Lower lobe of right lung (tissue), 2 donors: Measurements from ENCODE around the gene MITF. TPM values are rescaled to one million over a fixed set of nuclear protein-coding genes. Genes with fewer than 3 reads are reported as not detected.

Source experiments
- ATAC-seq, 2 donors: fragments of 200-7000 bp; cut with Tn5 transposase; one replicate each; pipeline ENCODE4 v1.9.1; 2020 to 2022; ENCODE audit warnings: mild to moderate bottlenecking in 2 of 2, moderate library complexity in 2 of 2
- DNase-seq: peaks from one replicate; pipeline ENCODE4 v3.0.0-alpha.2; 2020
- H3K27ac ChIP-seq: fragments of 200-600 bp; one replicate; pipeline ENCODE4 v1.8.0; 2022
- H3K27me3 ChIP-seq: fragments of 200-600 bp; one replicate; pipeline ENCODE4 v1.8.0; 2022; ENCODE audit warnings: low read depth
- H3K36me3 ChIP-seq: fragments of 200-600 bp; one replicate; pipeline ENCODE4 v1.8.0; 2022; ENCODE audit warnings: mild to moderate bottlenecking
- H3K4me1 ChIP-seq: fragments of 200-600 bp; one replicate; pipeline ENCODE4 v1.8.0; 2022
- H3K4me3 ChIP-seq: fragments of 200-600 bp; one replicate; pipeline ENCODE4 v1.8.0; 2022; ENCODE audit warnings: mild to moderate bottlenecking
- H3K9me3 ChIP-seq: fragments of 200-600 bp; one replicate; pipeline ENCODE4 v1.8.0; 2022
- intact Hi-C: fragments of 100-400 bp; cut with DNase I; formaldehyde crosslinking; loops from one replicate; pipeline ENCODE4 v1.11.0; 2022
- total RNA-seq: library from RNA; stranded (reverse); fragmentation: NEBNext Ultra II Directional; extraction: Animal tissue kit (Norgen Biotek cat#: 25700); gene quantifications from one replicate; pipeline ENCODE4 v1.2.1, GENCODE V29; 2021
- TF ChIP-seq, protein P1 (sequence below): fragments of 200-600 bp; IDR thresholded peaks from one replicate; pipeline ENCODE4 v1.8.0; 2022; ENCODE audit warnings: antibody characterized with exemption, mild to moderate bottlenecking
- donor health status: DM: no; HTN: yes; CAD: no; lungs with severe emphysema.

Gene MITF
- total RNA-seq, 1 donor from 2014 or later = 45.1 TPM

DNA sequence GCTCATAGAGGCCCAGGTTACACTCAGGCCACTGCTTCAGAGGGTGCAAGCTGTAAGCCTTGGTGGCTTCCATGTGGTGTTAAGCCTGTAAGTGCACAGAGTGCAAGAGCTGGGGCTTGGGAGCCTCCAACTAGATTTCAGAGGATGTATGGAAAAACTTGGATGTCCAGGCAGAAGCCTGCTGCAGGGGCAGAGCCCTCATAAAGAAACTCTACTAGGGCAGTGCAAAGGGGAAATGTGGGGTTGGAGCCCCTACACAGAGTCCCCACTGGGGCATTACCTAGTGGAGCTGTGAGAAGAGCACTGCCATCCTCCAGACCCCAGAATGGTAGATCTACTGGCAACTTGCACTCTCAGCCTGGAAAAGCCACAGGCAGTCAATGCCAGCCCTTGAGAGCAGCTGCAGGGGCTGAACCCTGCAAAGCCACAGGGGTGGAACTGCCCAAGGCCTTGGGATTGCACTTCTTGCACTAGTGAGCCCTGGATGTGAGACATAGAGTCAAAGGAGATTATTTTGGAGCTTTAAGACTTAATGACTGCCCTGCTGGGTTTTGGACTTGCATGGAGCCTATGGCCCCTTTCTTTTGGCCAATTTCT is 14.0 kb downstream of the MITF start:
- peaks cover 25% of the 10 kb centered on the region for H3K4me1 ChIP-seq

DNA sequence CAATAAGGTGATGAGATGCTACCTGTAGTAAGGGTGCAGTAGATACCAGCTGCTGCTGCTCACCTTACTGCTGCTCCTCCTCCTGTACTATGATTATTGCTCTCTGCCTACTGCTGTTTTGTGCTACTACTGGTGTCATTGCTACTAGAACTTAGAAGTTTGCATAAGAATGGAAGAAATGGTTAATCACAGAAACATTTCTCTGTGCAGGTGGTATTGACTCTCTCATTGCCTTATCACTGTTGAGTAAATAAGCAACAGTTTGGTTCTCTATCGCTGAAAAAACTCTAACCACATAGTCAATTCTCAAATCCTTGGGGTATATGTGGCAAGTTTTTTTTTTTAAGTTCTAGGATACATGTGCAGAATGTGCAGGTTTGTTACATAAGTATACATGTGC is 16.5 kb downstream of the MITF start:
- H3K27me3 ChIP-seq = no peaks in the 10 kb centered on the region
- H3K4me1 ChIP-seq = peaks cover under 1% of the 10 kb centered on the region
- H3K9me3 ChIP-seq = no peaks in the 10 kb centered on the region
- ATAC-seq = no peak
- no peak overlapping the region for H3K27ac ChIP-seq
- intact Hi-C loops = no loop called here
- no peak for DNase-seq
- H3K4me3 ChIP-seq = no peak overlapping the region
- TF ChIP-seq, protein P1, sequence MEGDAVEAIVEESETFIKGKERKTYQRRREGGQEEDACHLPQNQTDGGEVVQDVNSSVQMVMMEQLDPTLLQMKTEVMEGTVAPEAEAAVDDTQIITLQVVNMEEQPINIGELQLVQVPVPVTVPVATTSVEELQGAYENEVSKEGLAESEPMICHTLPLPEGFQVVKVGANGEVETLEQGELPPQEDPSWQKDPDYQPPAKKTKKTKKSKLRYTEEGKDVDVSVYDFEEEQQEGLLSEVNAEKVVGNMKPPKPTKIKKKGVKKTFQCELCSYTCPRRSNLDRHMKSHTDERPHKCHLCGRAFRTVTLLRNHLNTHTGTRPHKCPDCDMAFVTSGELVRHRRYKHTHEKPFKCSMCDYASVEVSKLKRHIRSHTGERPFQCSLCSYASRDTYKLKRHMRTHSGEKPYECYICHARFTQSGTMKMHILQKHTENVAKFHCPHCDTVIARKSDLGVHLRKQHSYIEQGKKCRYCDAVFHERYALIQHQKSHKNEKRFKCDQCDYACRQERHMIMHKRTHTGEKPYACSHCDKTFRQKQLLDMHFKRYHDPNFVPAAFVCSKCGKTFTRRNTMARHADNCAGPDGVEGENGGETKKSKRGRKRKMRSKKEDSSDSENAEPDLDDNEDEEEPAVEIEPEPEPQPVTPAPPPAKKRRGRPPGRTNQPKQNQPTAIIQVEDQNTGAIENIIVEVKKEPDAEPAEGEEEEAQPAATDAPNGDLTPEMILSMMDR = no peak
- no peaks in the 10 kb centered on the region for H3K36me3 ChIP-seq

More for the DNA sequence above, 14.0 kb downstream of the MITF start:
- Histone ChIP-seq H3K36me3 (no peaks in the 10 kb centered on the region), H3K4me3 (no peak overlapping the region), H3K27me3 (no peaks in the 10 kb centered on the region), H3K9me3 (no peaks in the 10 kb centered on the region), H3K27ac (no peak overlapping the region)
- intact Hi-C loops = no loop called here
- DNase-seq (no peak), ATAC-seq (no peak)
- TF ChIP-seq, protein P1 = no peak

DNA sequence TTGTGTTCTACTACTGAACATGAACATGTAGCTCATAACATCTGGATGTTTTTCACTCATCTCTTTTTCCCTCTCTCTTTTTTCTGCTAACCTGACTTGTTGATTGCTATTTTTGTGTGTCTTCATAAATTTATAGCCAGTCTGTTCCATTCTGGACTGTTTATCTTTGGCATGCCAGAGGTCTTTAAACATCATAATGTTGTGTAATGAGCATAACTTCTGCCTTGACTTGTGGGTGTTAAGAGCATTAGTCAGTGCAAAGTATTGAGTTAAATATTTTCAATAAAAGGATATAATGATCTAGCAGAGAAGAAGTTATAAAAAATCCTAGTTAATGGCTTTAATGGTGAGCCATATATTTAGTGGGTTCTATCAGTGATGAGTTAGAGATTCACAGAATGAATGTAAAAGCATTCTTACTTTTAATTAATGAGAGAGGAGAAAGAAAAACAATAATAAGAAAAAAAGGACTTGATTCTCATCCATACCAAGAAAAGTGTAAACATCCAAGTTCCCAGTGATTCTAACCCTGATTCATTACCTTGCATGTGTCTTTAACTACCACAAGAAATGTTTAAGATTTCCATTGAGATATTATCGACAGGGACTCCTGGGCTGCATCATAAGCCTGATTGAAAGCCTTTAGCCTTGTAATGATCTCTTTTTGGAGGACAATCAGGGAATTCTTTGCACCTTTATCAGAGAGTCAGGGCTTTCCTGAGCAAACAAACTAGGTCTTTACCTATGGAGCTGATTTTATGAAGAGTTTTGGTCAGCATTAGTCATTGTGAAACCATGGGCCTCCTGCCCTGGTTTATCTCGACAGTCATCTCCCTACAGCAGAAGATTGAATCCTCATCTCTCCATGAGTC is 22.9 kb downstream of the MITF start:
- DNase-seq (no peak), ATAC-seq (peak in 1 of 2 donors; percentile 62)
- H3K4me3 ChIP-seq = no peak overlapping the region
- no peaks in the 10 kb centered on the region for H3K36me3 ChIP-seq
- TF ChIP-seq, protein P1 = no peak
- H3K9me3 ChIP-seq = no peaks in the 10 kb centered on the region
- intact Hi-C loops = no loop called here
- no peaks in the 10 kb centered on the region for H3K27me3 ChIP-seq
- peaks cover 33% of the 10 kb centered on the region for H3K4me1 ChIP-seq
- no peak overlapping the region for H3K27ac ChIP-seq

DNA sequence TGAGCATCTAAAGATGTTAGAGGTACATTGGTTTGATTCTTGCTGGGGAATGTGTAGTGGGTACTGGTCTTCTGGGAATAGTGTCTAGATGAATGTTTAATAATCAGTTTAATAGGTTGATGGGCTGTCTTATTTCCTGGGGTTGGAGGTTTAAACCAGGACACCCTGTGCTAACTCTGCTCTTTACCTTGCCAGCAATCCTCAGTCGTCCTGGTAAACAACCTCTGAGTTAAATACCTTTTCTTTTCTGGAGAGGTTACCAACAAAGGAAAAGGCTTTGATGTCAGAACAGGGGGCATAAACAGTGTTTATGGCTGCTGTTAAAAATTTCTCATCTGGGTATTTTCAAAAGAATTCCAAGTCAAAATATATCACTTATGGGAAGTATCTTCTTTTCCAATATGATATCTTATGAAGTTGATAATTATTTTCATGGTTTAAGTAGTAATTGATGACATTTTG is 23.5 kb downstream of the MITF start:
- H3K9me3 ChIP-seq = no peaks in the 10 kb centered on the region
- TF ChIP-seq, protein P1 = no peak
- no peaks in the 10 kb centered on the region for H3K27me3 ChIP-seq
- H3K27ac ChIP-seq = no peak overlapping the region
- no peak for DNase-seq
- H3K36me3 ChIP-seq = no peaks in the 10 kb centered on the region
- peaks cover 33% of the 10 kb centered on the region for H3K4me1 ChIP-seq
- no peak for ATAC-seq
- intact Hi-C loops = no loop called here
- no peak overlapping the region for H3K4me3 ChIP-seq

DNA sequence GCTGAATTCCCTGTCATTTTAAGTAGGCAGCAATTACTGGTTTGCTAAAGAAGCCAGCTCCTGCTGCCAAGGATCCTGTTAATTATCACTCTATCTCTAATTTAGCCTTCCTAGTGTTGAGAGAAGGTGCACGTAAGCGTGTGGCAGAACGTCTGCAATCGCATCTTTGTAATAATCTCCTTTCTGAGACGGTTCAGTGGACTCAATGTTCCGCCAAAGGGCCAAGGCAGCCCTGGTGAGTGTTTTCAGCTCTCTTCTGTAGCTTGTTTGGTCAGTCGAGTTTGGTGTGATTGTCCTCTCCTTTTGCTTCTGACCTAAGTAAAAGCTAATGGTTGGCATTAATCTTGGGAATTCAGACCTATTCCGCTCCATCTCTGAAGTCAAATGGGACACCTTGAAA is 24.2 kb downstream of the MITF start:
- Histone ChIP-seq H3K27me3 (no peaks in the 10 kb centered on the region), H3K9me3 (no peaks in the 10 kb centered on the region), H3K4me3 (no peak overlapping the region), H3K36me3 (no peaks in the 10 kb centered on the region), H3K27ac (no peak overlapping the region), H3K4me1 (peaks cover 33% of the 10 kb centered on the region)
- TF ChIP-seq, protein P1 = no peak
- no peak for ATAC-seq
- no peak for DNase-seq
- intact Hi-C loops = no loop called here
